Gastrocnemius medialis (tissue), 4 donors: Measurements from ENCODE around the gene PRR27.
"Not testable (repeated sequence)": the region's sequence is repeated elsewhere in the genome, so short reads cannot be mapped to it uniquely, and the experiment has no call there.

Experiments used
- CTCF ChIP-seq, 5 experiments: fragments of 450-650 bp in 3 of 5; fragments of 200-600 bp in 2 of 5; sonication (generic) in 2 of 5; IDR thresholded peaks in 4 of 5; conservative IDR thresholded peaks in 1 of 5; 1 replicate in 4 of 5; 2 replicates in 1 of 5; pipeline ENCODE4 v1.5.1; 2016 to 2019; ENCODE audit warnings: antibody characterized with exemption in 5 of 5, mild to moderate bottlenecking in 3 of 5, moderate library complexity in 3 of 5
- POLR2A ChIP-seq, 2 donors: fragments of 450-650 bp; IDR thresholded peaks; one replicate each; pipeline ENCODE4 v1.6.1; 2017; ENCODE audit warnings: antibody characterized with exemption in 2 of 2, mild to moderate bottlenecking in 2 of 2, moderate library complexity in 2 of 2

- TF ChIP-seq CTCF (IDR thresholded peaks at IDR 0.05 in 4 of 5, conservative IDR thresholded peaks at IDR 0.05 in 1 of 5); POLR2A (IDR thresholded peaks at IDR 0.05): not testable (repeated sequence)
Measured at GRCh38 chr4:70212752-70213151, 58.7 kb downstream of the PRR27 start.
